ENCODE data around the gene HOXB3.

Gene HOXB3

DNA sequence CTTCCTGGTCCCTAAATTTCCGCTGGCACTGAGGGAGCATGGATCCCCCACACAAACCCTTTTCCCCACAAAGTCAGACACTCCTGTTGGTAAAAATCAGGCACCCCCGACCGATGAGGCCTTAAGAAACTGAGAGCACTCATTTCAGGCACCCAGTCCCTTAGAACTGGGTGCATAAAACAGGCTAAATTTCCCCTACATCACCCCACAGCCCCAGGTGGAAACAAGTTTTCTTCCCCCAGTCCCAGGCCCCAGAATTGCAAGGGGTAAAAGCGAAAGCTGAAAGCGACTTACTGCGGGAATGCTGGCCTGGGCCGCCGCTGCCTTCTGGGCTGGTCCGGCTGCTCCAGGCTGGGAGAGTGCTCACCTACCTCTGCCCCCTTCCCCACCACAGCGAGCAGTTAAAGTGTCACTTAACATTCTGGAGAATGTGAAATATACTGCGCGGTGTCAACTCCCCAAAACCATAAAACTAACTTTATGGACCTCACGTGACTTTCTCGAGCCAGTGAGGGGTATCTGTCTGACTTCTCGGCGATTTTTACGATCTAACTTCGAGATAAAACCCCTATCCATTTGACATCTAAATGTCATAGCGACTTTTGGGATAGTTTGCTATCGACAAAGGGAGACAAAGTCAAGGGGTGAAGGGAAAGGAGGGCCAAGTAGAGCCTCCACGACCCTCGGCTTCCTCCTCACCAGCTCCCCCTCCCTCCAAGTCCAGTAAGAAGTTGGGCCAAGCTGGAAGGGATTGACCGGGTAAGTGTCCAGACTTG lies at the start of gene HOXB3:
Gene HOXB3 (minus strand): TSS at position 411 of the 776 bp plus-strand sequence. CDS start 37,767 bp downstream, outside the sequence.
- Mint-ChIP-seq H3K4me3 (no peak within 1 kb of the TSS), H3K9me3 (no peaks in the 10 kb centered on the region), H3K27me3 (peaks cover 100% of the 10 kb centered on the region), H3K4me1 (peaks cover 35% of the 10 kb centered on the region), H3K36me3 (no peaks in the 10 kb centered on the region), H3K27ac (no peak within 1 kb of the TSS)
- no peak for ATAC-seq

- H3K36me3 Mint-ChIP-seq: no peaks in the 10 kb centered on the region
- ATAC-seq: no peak
- peaks cover 20% of the 10 kb centered on the region for H3K4me1 Mint-ChIP-seq
- peaks cover 91% of the 10 kb centered on the region for H3K27me3 Mint-ChIP-seq
- no peaks in the 10 kb centered on the region for H3K9me3 Mint-ChIP-seq
- H3K27ac Mint-ChIP-seq: no peak overlapping the region
- no peak overlapping the region for H3K4me3 Mint-ChIP-seq
These were observed 49.1 kb upstream of the HOXB3 start for GRCh38 chr17:48639136-48639535.

DNA sequence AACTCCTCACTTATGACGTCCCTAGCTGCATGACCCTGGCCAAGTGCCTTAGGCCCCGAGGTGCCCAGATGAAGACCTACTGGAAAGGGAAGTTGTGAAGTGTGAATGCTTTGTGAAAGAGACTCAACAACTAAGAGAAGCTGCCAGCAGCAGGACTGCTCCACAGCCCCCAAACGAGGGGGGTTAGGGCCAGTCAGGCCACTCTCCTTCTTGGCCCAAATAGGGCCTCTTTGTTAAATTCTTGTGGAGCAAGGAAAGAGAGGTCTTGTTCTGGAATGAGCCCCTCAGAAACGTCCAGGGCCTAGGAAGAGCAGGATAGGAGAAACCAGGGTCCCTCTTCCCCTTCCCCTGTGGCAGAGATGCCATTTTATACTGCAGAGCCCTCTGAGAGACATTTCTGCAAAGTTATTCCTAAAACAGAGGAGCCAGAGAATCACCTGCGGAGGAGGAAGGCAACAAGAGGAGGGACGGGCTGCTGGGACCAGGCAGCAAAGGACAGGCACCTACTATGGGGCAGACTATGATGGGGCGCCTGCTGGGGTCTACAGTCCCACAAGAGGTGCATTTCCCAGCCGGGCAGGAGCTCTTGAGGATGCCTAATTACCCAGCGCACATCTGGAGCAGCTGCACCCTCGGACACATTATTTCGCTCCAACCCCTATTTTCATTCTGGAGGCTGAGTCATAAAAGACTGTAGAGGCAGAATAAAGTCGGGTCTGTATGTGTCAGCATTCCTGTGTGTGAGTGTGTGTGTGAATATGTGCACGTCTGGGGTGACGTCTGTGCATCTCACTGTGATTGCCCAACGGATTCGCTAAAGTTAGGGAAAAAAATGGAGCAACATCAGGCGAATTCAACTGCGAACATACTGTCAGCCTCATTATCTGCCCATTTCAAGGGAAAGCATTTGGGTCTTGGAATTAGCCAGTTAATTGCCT lies 47.6 kb upstream of the HOXB3 start:
- Mint-ChIP-seq H3K36me3 (no peaks in the 10 kb centered on the region), H3K27ac (no peak overlapping the region), H3K4me3 (no peak overlapping the region), H3K27me3 (peaks cover 92% of the 10 kb centered on the region), H3K4me1 (peaks cover 20% of the 10 kb centered on the region), H3K9me3 (no peaks in the 10 kb centered on the region)
- ATAC-seq: no peak

DNA sequence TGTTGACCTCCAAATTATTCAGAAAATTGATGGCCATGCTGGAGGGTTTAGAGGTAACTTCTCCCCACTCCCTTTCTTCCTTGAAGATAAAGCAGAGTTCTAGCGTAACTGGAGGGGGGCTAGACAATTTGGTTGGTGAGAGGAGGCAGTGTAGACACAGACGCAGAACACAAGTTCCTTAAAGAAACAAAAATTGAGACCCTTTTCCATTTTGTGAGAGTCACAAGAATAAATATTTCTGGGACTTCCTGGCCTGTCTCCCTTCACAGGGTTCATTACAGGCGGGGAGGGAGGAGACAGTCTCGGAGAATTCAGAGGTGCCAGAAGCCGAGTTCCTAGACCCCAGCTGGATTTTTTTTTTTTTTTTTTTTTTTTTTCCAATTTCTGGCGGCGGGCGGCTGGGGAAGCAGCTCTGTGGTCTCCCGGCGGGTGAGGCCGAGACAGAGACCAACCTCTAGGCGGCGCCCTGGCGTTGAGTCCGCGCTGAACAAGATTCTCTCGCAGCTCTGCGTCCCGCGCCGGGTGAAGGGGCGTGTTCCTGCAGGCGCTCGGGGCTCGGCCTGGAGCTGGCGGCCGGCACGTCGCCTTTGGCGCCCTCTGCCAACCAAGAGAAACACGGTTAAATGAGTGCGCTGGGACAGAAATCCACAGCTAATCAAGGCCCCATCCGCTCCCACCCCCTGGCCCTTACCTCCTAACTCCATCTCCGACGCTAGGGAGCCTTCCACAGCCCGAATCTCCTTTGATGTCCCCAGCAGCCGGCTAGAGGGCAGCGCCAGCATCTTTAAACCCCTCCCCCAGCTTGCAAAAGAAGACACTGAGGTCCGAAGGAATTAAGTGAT lies 46.4 kb upstream of the HOXB3 start:
- no peaks in the 10 kb centered on the region for H3K9me3 Mint-ChIP-seq
- no peak overlapping the region for H3K4me3 Mint-ChIP-seq
- peaks cover 13% of the 10 kb centered on the region for H3K4me1 Mint-ChIP-seq
- peaks cover 92% of the 10 kb centered on the region for H3K27me3 Mint-ChIP-seq
- no peaks in the 10 kb centered on the region for H3K36me3 Mint-ChIP-seq
- H3K27ac Mint-ChIP-seq: no peak overlapping the region
- ATAC-seq: peak; percentile 54

DNA sequence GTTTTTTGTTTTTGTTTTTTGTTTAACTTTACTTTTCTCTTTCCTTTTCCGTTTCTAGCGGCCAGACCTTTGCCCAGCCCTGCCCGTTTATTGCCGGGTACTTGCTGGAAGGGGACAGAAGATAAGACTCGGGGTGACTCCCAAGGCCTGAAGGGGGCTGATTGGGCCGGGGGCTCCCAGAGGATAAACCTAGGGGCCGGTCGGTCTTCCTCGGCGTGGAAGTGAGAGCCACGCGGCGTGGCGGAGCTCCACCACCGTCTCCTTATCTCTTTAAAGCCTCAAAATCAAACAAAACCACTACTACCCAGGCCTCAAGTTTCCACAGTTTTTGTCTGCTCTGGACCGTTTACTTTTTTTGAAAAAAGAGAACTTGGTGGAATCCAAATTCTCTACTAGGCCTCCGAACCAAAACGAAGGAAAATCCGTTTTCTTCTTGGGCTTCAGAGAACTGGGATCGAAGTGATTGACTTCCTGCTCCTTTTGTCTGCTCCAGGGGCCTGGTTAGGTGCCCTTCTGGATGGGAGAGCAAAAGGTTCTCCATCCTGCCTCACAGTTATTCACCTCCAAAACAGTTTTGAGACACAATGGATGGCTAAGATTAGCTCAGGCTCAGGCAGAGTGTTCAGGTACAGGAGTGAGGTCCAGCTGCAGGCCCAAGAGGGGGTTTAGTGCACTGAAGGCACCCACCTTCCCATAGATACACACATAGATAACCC lies 44.6 kb upstream of the HOXB3 start:
- no peak overlapping the region for H3K27ac Mint-ChIP-seq
- H3K27me3 Mint-ChIP-seq: peaks cover 98% of the 10 kb centered on the region
- no peak for ATAC-seq
- no peak overlapping the region for H3K4me3 Mint-ChIP-seq
- H3K4me1 Mint-ChIP-seq: peaks cover 9% of the 10 kb centered on the region
- no peaks in the 10 kb centered on the region for H3K9me3 Mint-ChIP-seq
- no peaks in the 10 kb centered on the region for H3K36me3 Mint-ChIP-seq

DNA sequence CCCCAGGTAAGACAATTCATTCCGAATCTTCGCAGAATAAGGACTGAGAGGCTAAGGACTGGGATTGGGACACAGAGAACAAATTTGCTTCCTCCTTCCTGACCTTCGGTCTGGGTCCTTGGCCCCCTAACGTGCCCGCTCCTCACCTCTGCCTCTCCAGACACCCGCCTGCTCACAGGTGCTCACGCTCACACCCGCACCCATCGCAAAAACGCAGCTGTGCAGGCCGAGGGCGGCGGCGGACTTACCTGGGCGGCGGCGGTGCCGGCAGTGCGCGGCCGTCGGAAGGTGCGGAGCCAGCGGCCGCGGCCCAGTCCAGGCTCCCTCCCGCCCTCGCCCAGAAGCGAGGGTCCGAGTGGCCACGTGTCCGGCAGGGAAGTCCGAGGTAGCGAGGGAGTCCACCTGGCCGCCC lies 43.2 kb upstream of the HOXB3 start:
- ATAC-seq: no peak
- Mint-ChIP-seq H3K9me3 (no peaks in the 10 kb centered on the region), H3K4me1 (peaks cover 9% of the 10 kb centered on the region), H3K27me3 (peaks cover 100% of the 10 kb centered on the region), H3K4me3 (no peak overlapping the region), H3K36me3 (no peaks in the 10 kb centered on the region), H3K27ac (no peak overlapping the region)

DNA sequence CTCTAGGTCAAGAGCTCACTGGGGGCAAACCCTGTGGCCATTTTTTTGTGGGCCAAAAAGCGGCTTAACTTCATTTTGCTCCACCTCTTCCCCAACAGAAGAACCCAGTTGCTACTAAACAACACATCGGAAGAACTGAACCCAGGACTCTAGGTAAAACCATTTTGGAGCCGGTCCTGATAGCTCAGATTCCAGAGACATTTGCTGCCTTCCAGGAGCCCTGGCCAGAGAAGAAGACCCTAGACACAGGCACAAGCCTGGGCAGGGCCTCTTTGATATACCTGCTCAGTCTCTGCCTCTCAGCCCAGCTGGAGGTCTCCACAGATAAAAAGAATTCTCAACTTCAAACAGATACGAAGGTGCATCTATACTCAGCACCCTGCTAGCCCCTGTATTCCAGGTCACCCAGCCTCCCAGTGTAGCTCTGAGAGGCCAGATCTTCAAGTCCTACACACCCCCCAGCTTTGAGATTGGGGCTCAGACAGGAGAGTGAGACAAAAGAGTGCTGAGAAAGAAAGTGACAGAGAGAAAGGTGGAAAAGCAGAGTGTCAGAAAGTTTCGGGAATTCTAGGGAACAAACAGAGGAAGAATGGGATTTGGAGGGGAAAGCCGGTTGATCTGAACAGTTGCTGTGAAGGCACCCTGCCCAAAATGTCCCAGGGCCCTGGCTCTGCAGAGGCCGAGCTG lies 42.7 kb upstream of the HOXB3 start:
- H3K9me3 Mint-ChIP-seq: no peaks in the 10 kb centered on the region
- H3K27ac Mint-ChIP-seq: no peak overlapping the region
- H3K27me3 Mint-ChIP-seq: peaks cover 100% of the 10 kb centered on the region
- peaks cover 9% of the 10 kb centered on the region for H3K4me1 Mint-ChIP-seq
- no peak for ATAC-seq
- H3K36me3 Mint-ChIP-seq: no peaks in the 10 kb centered on the region
- H3K4me3 Mint-ChIP-seq: no peak overlapping the region

GRCh38 chr17:48631693-48632578 lies 41.9 kb upstream of the HOXB3 start:
- Mint-ChIP-seq H3K9me3 (no peaks in the 10 kb centered on the region), H3K27me3 (peaks cover 100% of the 10 kb centered on the region), H3K4me3 (no peak overlapping the region), H3K4me1 (peaks cover 9% of the 10 kb centered on the region), H3K36me3 (no peaks in the 10 kb centered on the region), H3K27ac (no peak overlapping the region)
- no peak for ATAC-seq

GRCh38 chr17:48630925-48631692 lies 41.1 kb upstream of the HOXB3 start:
- Mint-ChIP-seq H3K27ac (no peak overlapping the region), H3K4me3 (no peak overlapping the region), H3K27me3 (peaks cover 99% of the 10 kb centered on the region)

GRCh38 chr17:48630009-48630924 lies 40.2 kb upstream of the HOXB3 start:
- Mint-ChIP-seq H3K36me3 (no peaks in the 10 kb centered on the region), H3K27me3 (peaks cover 99% of the 10 kb centered on the region), H3K9me3 (no peaks in the 10 kb centered on the region), H3K4me3 (no peak overlapping the region), H3K4me1 (peaks cover 15% of the 10 kb centered on the region), H3K27ac (no peak overlapping the region)
- ATAC-seq: no peak

More at GRCh38 chr17:48630925-48631692, 41.1 kb upstream of the HOXB3 start:
- ATAC-seq: no peak
- no peaks in the 10 kb centered on the region for H3K9me3 Mint-ChIP-seq
- H3K36me3 Mint-ChIP-seq: no peaks in the 10 kb centered on the region
- peaks cover 7% of the 10 kb centered on the region for H3K4me1 Mint-ChIP-seq

DNA sequence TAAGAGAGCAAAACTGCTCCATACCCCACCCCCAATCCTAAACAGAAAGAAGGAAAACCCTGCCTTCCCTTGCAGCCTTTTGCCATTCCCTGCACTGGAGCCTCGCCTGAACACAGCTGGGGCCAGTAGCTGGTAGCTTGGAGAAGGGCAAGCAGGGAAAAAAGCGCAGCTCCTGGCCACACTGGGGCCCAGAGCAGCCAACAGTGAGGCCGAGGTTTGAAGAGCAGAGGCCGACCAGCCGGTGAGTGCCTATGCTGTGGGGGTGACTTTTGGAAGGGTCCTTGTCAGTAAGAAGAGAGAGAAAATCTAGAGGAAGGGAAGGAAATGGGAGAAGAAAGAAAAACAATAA lies 39.3 kb upstream of the HOXB3 start:
- no peak overlapping the region for H3K27ac Mint-ChIP-seq
- H3K27me3 Mint-ChIP-seq: peaks cover 98% of the 10 kb centered on the region
- no peak for ATAC-seq
- no peaks in the 10 kb centered on the region for H3K36me3 Mint-ChIP-seq
- peaks cover 15% of the 10 kb centered on the region for H3K4me1 Mint-ChIP-seq
- H3K9me3 Mint-ChIP-seq: no peaks in the 10 kb centered on the region
- H3K4me3 Mint-ChIP-seq: no peak overlapping the region

Measured in stimulated activated memory B cell treated with anti-CD40 and anti-IgM and Interleukin-4, amounts not matched to agents 10 μg/mL and 1 μg/mL and 100 μg/mL, for 72 hours (primary cell).